ENCODE measurements around the gene LRRC4B.

Gene LRRC4B

DNA sequence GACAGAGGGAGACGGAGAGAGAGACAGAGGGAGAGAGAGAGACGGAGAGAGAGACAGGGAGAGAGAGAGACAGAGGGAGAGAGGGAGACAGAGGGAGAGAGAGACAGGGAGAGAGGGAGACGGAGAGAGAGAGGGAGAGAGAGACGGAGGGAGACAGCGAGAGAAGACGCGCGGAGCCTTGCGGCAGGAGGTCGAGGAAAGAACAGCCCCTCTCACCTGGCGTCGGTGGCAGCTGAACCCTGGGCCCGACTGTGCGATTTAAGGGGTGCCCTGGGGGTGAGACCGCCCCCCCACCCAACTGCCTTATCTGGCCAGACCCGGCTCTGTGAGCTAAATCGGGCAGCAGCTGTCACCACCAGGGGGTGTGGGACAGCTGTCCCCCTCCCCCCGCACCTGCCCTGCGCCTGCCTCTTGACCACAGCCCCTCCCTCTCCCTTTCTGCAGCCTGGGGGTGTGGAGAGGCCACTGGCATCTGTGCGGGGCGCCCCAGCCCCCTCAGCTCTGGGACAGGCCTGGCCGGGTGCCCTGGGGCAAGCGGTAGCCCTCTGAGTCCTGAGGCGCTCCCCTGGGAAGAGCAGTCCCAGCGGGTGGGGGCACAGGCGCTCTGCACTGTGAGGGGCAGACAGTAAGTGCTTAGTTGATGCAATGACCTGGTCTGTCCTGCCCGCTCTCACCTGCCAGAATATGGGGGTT, 68.0 kb downstream of the LRRC4B start (continued):
- TF ChIP-seq PRDM1 (tag by site-specific recombination; IDR thresholded peaks at IDR 0.05) (0 out of 2 replicates have a peak, but pooled peaks have one; percentile 5), ZNF354C (tag by site-specific recombination; IDR thresholded peaks at IDR 0.05; ENCODE audit: borderline replicate concordance, low read depth) (no peak), ZNF391 (tag by site-specific recombination; IDR thresholded peaks at IDR 0.05; ENCODE audit: borderline replicate concordance, low read depth) (no peak), MZF1 (tag by site-specific recombination; IDR thresholded peaks at IDR 0.05; ENCODE audit: borderline replicate concordance) (no peak), ZNF701 (tag by site-specific recombination; IDR thresholded peaks at IDR 0.05) (no peak), ZNF37A (tag by site-specific recombination; IDR thresholded peaks at IDR 0.05) (no peak), OSR2 (tag by site-specific recombination; IDR thresholded peaks at IDR 0.05) (no peak), ZNF510 (tag by site-specific recombination; IDR thresholded peaks at IDR 0.05; ENCODE audit: insufficient replicate concordance) (no peak), ZNF157 (tag by site-specific recombination; IDR thresholded peaks at IDR 0.05) (no peak), GLI4 (tag by site-specific recombination; IDR thresholded peaks at IDR 0.05) (peak; percentile 28; the same call in 1 of the 2 replicates), ZNF654 (tag by site-specific recombination; IDR thresholded peaks at IDR 0.05; ENCODE audit: low read depth) (no peak), MEIS1 (CRISPR knock-in tag; IDR thresholded peaks at IDR 0.05; ENCODE audit: borderline replicate concordance) (no peak), GLIS2 (tag by site-specific recombination; IDR thresholded peaks at IDR 0.05) (peak; percentile 65), ZNF776 (tag by site-specific recombination; IDR thresholded peaks at IDR 0.05; ENCODE audit: borderline replicate concordance) (no peak), SETDB1 (IDR thresholded peaks at IDR 0.05; ENCODE audit: insufficient read length, low read length) (no peak), ZNF837 (tag by site-specific recombination; IDR thresholded peaks at IDR 0.05) (no peak), ZNF623 (tag by site-specific recombination; IDR thresholded peaks at IDR 0.05) (no peak), SCRT1 (tag by site-specific recombination; IDR thresholded peaks at IDR 0.05; ENCODE audit: borderline replicate concordance) (no peak), ZIC2 (tag by site-specific recombination; IDR thresholded peaks at IDR 0.05) (peak; percentile 94), YY2 (tag by site-specific recombination; IDR thresholded peaks at IDR 0.05) (no peak), ZSCAN4 (tag by site-specific recombination; IDR thresholded peaks at IDR 0.05) (no peak), REPIN1 (tag by site-specific recombination; IDR thresholded peaks at IDR 0.05; ENCODE audit: low read depth) (no peak), ZBTB1 (tag by site-specific recombination; IDR thresholded peaks at IDR 0.05) (no peak), ZNF169 (tag by site-specific recombination; IDR thresholded peaks at IDR 0.05) (peak; percentile 96; the same call in 1 of the 2 replicates), ZNF610 (tag by site-specific recombination; IDR thresholded peaks at IDR 0.05; ENCODE audit: borderline replicate concordance) (no peak)
- TF ChIP-seq, protein P1, sequence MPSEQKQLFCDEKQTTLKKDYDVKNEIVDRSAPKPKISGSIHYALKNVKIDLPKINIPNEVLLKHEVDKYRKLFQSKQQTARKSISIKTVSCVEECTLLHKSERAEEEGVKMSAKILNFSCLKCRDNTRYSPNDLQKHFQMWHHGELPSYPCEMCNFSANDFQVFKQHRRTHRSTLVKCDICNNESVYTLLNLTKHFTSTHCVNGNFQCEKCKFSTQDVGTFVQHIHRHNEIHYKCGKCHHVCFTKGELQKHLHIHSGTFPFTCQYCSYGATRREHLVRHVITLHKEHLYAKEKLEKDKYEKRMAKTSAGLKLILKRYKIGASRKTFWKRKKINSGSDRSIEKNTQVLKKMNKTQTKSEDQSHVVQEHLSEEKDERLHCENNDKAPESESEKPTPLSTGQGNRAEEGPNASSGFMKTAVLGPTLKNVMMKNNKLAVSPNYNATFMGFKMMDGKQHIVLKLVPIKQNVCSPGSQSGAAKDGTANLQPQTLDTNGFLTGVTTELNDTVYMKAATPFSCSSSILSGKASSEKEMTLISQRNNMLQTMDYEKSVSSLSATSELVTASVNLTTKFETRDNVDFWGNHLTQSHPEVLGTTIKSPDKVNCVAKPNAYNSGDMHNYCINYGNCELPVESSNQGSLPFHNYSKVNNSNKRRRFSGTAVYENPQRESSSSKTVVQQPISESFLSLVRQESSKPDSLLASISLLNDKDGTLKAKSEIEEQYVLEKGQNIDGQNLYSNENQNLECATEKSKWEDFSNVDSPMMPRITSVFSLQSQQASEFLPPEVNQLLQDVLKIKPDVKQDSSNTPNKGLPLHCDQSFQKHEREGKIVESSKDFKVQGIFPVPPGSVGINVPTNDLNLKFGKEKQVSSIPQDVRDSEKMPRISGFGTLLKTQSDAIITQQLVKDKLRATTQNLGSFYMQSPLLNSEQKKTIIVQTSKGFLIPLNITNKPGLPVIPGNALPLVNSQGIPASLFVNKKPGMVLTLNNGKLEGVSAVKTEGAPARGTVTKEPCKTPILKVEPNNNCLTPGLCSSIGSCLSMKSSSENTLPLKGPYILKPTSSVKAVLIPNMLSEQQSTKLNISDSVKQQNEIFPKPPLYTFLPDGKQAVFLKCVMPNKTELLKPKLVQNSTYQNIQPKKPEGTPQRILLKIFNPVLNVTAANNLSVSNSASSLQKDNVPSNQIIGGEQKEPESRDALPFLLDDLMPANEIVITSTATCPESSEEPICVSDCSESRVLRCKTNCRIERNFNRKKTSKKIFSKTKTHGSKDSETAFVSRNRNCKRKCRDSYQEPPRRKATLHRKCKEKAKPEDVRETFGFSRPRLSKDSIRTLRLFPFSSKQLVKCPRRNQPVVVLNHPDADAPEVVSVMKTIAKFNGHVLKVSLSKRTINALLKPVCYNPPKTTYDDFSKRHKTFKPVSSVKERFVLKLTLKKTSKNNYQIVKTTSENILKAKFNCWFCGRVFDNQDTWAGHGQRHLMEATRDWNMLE (tag by site-specific recombination; conservative IDR thresholded peaks at IDR 0.05; ENCODE audit: low read depth), result no peak
- TF ChIP-seq, protein P2, sequence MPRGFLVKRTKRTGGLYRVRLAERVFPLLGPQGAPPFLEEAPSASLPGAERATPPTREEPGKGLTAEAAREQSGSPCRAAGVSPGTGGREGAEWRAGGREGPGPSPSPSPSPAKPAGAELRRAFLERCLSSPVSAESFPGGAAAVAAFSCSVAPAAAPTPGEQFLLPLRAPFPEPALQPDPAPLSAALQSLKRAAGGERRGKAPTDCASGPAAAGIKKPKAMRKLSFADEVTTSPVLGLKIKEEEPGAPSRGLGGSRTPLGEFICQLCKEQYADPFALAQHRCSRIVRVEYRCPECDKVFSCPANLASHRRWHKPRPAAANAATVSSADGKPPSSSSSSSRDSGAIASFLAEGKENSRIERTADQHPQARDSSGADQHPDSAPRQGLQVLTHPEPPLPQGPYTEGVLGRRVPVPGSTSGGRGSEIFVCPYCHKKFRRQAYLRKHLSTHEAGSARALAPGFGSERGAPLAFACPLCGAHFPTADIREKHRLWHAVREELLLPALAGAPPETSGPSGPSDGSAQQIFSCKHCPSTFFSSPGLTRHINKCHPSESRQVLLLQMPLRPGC (tag by site-specific recombination; IDR thresholded peaks at IDR 0.05), result no peak
- TF ChIP-seq, protein P3, sequence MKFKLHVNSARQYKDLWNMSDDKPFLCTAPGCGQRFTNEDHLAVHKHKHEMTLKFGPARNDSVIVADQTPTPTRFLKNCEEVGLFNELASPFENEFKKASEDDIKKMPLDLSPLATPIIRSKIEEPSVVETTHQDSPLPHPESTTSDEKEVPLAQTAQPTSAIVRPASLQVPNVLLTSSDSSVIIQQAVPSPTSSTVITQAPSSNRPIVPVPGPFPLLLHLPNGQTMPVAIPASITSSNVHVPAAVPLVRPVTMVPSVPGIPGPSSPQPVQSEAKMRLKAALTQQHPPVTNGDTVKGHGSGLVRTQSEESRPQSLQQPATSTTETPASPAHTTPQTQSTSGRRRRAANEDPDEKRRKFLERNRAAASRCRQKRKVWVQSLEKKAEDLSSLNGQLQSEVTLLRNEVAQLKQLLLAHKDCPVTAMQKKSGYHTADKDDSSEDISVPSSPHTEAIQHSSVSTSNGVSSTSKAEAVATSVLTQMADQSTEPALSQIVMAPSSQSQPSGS (tag by site-specific recombination; IDR thresholded peaks at IDR 0.05; ENCODE audit: low read depth), result no peak
- TF ChIP-seq, protein P4, sequence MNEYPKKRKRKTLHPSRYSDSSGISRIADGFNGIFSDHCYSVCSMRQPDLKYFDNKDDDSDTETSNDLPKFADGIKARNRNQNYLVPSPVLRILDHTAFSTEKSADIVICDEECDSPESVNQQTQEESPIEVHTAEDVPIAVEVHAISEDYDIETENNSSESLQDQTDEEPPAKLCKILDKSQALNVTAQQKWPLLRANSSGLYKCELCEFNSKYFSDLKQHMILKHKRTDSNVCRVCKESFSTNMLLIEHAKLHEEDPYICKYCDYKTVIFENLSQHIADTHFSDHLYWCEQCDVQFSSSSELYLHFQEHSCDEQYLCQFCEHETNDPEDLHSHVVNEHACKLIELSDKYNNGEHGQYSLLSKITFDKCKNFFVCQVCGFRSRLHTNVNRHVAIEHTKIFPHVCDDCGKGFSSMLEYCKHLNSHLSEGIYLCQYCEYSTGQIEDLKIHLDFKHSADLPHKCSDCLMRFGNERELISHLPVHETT (tag by site-specific recombination; IDR thresholded peaks at IDR 0.05), result no peak
